GM23248 (cell line): Measurements from ENCODE around the gene PLS3. TPM values are rescaled to one million over a fixed set of nuclear protein-coding genes. Genes with fewer than 3 reads are reported as not detected.

Source experiments
- DNase-seq: peaks from one replicate; pipeline ENCODE4 v3.0.0-alpha.2; 2015
- H2AFZ ChIP-seq: fragments of 200-600 bp; sonication (generic); 2 replicates; pipeline ENCODE4 v1.6.1; 2016; ENCODE audit warnings: antibody characterized with exemption
- H3F3A ChIP-seq: fragments of 200-600 bp; sonication (generic); 2 replicates; pipeline ENCODE4 v1.6.1; 2016; ENCODE audit warnings: mild to moderate bottlenecking, antibody characterized with exemption, mixed run types; ENCODE audit not compliant: insufficient read depth
- H3K27ac ChIP-seq: fragments of 200-600 bp; sonication (generic); 2 replicates; pipeline ENCODE4 v1.5.1; 2016; ENCODE audit warnings: mild to moderate bottlenecking
- H3K27me3 ChIP-seq: fragments of 200-600 bp; sonication (generic); replicated peaks from 2 replicates; pipeline ENCODE4 v1.6.1; 2016; ENCODE audit warnings: mild to moderate bottlenecking; ENCODE audit not compliant: insufficient read depth
- H3K36me3 ChIP-seq: fragments of 200-600 bp; sonication (generic); 2 replicates; pipeline ENCODE4 v1.6.1; 2016; ENCODE audit warnings: low read depth, mild to moderate bottlenecking
- H3K4me1 ChIP-seq: fragments of 200-600 bp; sonication (generic); 2 replicates; pipeline ENCODE4 v1.6.1; 2016; ENCODE audit warnings: mild to moderate bottlenecking; ENCODE audit not compliant: insufficient read depth
- H3K4me2 ChIP-seq: fragments of 200-600 bp; sonication (generic); one replicate; pipeline ENCODE4 v1.6.1; 2016; ENCODE audit warnings: mild to moderate bottlenecking; ENCODE audit not compliant: unreplicated experiment
- H3K4me3 ChIP-seq: fragments of 200-600 bp; sonication (generic); 2 replicates; pipeline ENCODE4 v1.5.1; 2016; ENCODE audit warnings: mild to moderate bottlenecking
- H3K79me2 ChIP-seq: fragments of 200-600 bp; sonication (generic); 2 replicates; pipeline ENCODE4 v1.6.1; 2016; ENCODE audit warnings: mild to moderate bottlenecking; ENCODE audit not compliant: insufficient read depth
- H3K9ac ChIP-seq: fragments of 200-600 bp; sonication (generic); 2 replicates; pipeline ENCODE4 v1.6.1; 2016; ENCODE audit warnings: mild to moderate bottlenecking
- H3K9me2 ChIP-seq: fragments of 200-600 bp; sonication (generic); 2 replicates; pipeline ENCODE4 v1.6.1; 2016; ENCODE audit warnings: mixed run types, mild to moderate bottlenecking, moderate library complexity; ENCODE audit not compliant: insufficient read depth
- H3K9me3 ChIP-seq: fragments of 200-600 bp; sonication (generic); one replicate; pipeline ENCODE4 v1.6.1; 2017; ENCODE audit warnings: low read depth
- H4K20me1 ChIP-seq: fragments of 200-600 bp; sonication (generic); 2 replicates; pipeline ENCODE4 v1.6.0; 2016; ENCODE audit not compliant: insufficient read depth
- EZH2 ChIP-seq: fragments of 200-600 bp; sonication (generic); IDR thresholded peaks from 2 replicates; pipeline ENCODE4 v1.6.1; 2018; ENCODE audit warnings: antibody characterized with exemption, mild to moderate bottlenecking; ENCODE audit not compliant: insufficient read depth, poor library complexity, severe bottlenecking
- EZH2phosphoT487 ChIP-seq: fragments of 200-600 bp; sonication (generic); IDR thresholded peaks from 2 replicates; pipeline ENCODE4 v1.6.1; 2018; ENCODE audit warnings: antibody characterized with exemption, moderate library complexity, mild to moderate bottlenecking, low read depth; ENCODE audit not compliant: insufficient read depth
- WGBS, 2 experiments: methylation state at CpG; one replicate each; pipeline ENCODE4 v1.1.6; 2015 to 2017; ENCODE audit warnings: low lambda C conversion rate in 2 of 2, low coverage in 1 of 2; ENCODE audit errors: missing lambda C conversion rate in 2 of 2; 5-methylcytosine and 5-hydroxymethylcytosine counted together
- in situ Hi-C: fragments of 300-500 bp; cut with MboI; formaldehyde crosslinking; loops from 2 replicates; pipeline ENCODE4 v1.15.0; 2020
- polyA plus RNA-seq: library from polyadenylated mRNA; unstranded; fragments of >200 nt; fragmentation: Nextera tagmentation; extraction: Ambion mirVana; gene quantifications from 2 replicates; pipeline ENCODE4 v1.2.1, GENCODE V29; 2016
- total RNA-seq: library from RNA; depleted of rRNA; stranded (reverse); fragments of >200 nt; shearing (Covaris generic); gene quantifications from 2 replicates; pipeline ENCODE4 v1.2.3, GENCODE V29; 2014; rRNA removed

PLS3 gene, protein sequence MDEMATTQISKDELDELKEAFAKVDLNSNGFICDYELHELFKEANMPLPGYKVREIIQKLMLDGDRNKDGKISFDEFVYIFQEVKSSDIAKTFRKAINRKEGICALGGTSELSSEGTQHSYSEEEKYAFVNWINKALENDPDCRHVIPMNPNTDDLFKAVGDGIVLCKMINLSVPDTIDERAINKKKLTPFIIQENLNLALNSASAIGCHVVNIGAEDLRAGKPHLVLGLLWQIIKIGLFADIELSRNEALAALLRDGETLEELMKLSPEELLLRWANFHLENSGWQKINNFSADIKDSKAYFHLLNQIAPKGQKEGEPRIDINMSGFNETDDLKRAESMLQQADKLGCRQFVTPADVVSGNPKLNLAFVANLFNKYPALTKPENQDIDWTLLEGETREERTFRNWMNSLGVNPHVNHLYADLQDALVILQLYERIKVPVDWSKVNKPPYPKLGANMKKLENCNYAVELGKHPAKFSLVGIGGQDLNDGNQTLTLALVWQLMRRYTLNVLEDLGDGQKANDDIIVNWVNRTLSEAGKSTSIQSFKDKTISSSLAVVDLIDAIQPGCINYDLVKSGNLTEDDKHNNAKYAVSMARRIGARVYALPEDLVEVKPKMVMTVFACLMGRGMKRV
- total RNA-seq = 118 and 136 TPM in 2 replicates
- polyA plus RNA-seq = 137 and 139 TPM in 2 replicates

- WGBS, 2 experiments = 4% methylated on average over 27 of the region's 40 CpGs; no CpG with 5 or more reads in 1 of the 2 experiments
- Histone ChIP-seq H4K20me1 (no peaks in the 10 kb centered on the region), H3K9me2 (no peaks in the 10 kb centered on the region), H3K9me3 (no peaks in the 10 kb centered on the region), H3K27ac (peak within 1 kb of the TSS; percentile 88), H3K4me2 (peak within 1 kb of the TSS; percentile 92), H3K79me2 (peaks cover 47% of the 10 kb centered on the region), H3K4me1 (peaks cover 28% of the 10 kb centered on the region), H2AFZ (peak within 1 kb of the TSS; percentile 85), H3K27me3 (no peaks in the 10 kb centered on the region), H3K9ac (peak within 1 kb of the TSS; percentile 93), H3K36me3 (no peaks in the 10 kb centered on the region), H3K4me3 (peak within 1 kb of the TSS; percentile 85), H3F3A (peaks cover 19% of the 10 kb centered on the region)
- in situ Hi-C loops = loop anchor here (10.0 kb wide), 1 partner anchor 226 kb away; no protein-coding TSS in a partner anchor
- TF ChIP-seq EZH2 (no peak), EZH2phosphoT487 (no peak)
- DNase-seq = peak; percentile 83
Observed at GRCh38 chrX:115560978-115561604, at the start of gene PLS3. TSS of gene PLS3 (plus strand) at chrX:115561174. CDS start at chrX:115610251, 49,077 bp downstream.

- WGBS, 2 experiments = 65 to 68% methylated on average over 2 of the region's 2 CpGs
- H3K9me3 ChIP-seq = no peaks in the 10 kb centered on the region
- H3K27me3 ChIP-seq = no peaks in the 10 kb centered on the region
- no peak for DNase-seq
- no peaks in the 10 kb centered on the region for H3K79me2 ChIP-seq
- H4K20me1 ChIP-seq = no peaks in the 10 kb centered on the region
- no peak overlapping the region for H3K9ac ChIP-seq
- TF ChIP-seq EZH2 (no peak), EZH2phosphoT487 (no peak)
- no peak overlapping the region for H3K4me2 ChIP-seq
- in situ Hi-C loops = no loop called here
- H3K36me3 ChIP-seq = no peaks in the 10 kb centered on the region
- H3K9me2 ChIP-seq = no peaks in the 10 kb centered on the region
- no peaks in the 10 kb centered on the region for H3F3A ChIP-seq
- H3K27ac ChIP-seq = no peak overlapping the region
- no peaks in the 10 kb centered on the region for H3K4me1 ChIP-seq
- no peak overlapping the region for H2AFZ ChIP-seq
- no peak overlapping the region for H3K4me3 ChIP-seq
Observed at GRCh38 chrX:115518113-115518512, 42.9 kb upstream of the PLS3 start.

DNA sequence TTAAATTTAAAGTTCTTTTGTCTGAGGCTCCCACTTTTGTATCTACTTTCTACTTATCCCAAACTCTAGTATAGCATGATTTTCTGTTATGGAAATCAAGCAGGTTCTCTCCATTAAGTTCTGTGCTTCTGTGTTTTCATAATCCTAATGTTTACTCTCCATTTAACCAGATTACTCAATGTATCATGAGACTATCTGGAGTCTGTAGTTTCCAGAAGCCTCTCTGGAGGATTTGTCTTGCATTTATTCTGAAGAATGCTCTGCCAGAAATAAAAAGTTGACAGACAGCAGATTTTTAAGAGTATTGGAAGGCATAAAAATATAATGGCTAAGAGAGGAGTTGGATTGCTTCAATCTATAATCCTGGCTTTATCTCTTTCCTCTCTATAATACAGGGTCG lies 39.2 kb upstream of the PLS3 start:
- no peaks in the 10 kb centered on the region for H3K9me2 ChIP-seq
- no peaks in the 10 kb centered on the region for H4K20me1 ChIP-seq
- no peak overlapping the region for H3K9ac ChIP-seq
- no peak overlapping the region for H3K27ac ChIP-seq
- H3K4me1 ChIP-seq = no peaks in the 10 kb centered on the region
- no peak for TF ChIP-seq EZH2
- TF ChIP-seq EZH2phosphoT487 = no peak
- no peak overlapping the region for H3K4me3 ChIP-seq
- H3F3A ChIP-seq = no peaks in the 10 kb centered on the region
- in situ Hi-C loops = no loop called here
- no peaks in the 10 kb centered on the region for H3K9me3 ChIP-seq
- H3K4me2 ChIP-seq = no peak overlapping the region
- no peaks in the 10 kb centered on the region for H3K36me3 ChIP-seq
- no peaks in the 10 kb centered on the region for H3K79me2 ChIP-seq
- WGBS, 2 experiments = 7 to 8% methylated on average over 1 of the region's 1 CpG
- no peak overlapping the region for H2AFZ ChIP-seq
- H3K27me3 ChIP-seq = no peaks in the 10 kb centered on the region
- no peak for DNase-seq

DNA sequence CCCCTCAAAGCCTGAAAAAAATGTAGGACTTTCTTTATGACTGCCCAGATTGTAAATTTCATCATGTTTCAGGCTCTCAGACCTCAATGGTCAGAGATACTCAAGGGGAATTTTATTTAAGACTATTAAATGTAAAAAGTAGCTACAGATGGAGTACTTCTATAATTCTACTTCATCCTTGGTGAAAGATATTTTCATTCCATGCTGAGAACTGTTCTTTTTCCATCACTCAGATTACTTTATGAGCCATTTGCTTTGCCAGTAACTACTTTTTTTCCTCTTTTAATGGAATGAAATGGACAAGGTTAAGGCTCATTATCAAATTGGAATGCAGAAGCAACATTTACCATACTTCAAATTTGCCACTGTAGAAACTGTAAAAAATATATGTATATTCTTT lies 38.0 kb upstream of the PLS3 start:
- H3K9ac ChIP-seq = no peak overlapping the region

More for the DNA sequence above, 38.0 kb upstream of the PLS3 start:
- no peak for DNase-seq
- TF ChIP-seq EZH2 = no peak
- no peak for TF ChIP-seq EZH2phosphoT487
- Histone ChIP-seq H3K4me2 (no peak overlapping the region), H3K4me3 (no peak overlapping the region), H3F3A (no peaks in the 10 kb centered on the region), H4K20me1 (no peaks in the 10 kb centered on the region), H3K27me3 (no peaks in the 10 kb centered on the region), H3K79me2 (no peaks in the 10 kb centered on the region), H3K27ac (no peak overlapping the region), H3K9me2 (no peaks in the 10 kb centered on the region), H3K4me1 (no peaks in the 10 kb centered on the region), H3K36me3 (no peaks in the 10 kb centered on the region), H3K9me3 (no peaks in the 10 kb centered on the region), H2AFZ (no peak overlapping the region)
- in situ Hi-C loops = no loop called here
